ENCODE measurements around the gene PFKP.

Gene PFKP

GRCh38 chr10:3054183-3054850 is 13.0 kb upstream of the PFKP start:
- Histone ChIP-seq H3K27me3 (no peaks in the 10 kb centered on the region), H3K9me3 (no peaks in the 10 kb centered on the region), H3K4me3 (no peak overlapping the region), H3K36me3 (no peaks in the 10 kb centered on the region), H3K4me1 (peaks cover 0 to 5% (median 2%) of the 10 kb centered on the region in 4 donors), H3K27ac (peak overlapping the region in 1 of 2 donors; percentile 11)
- intact Hi-C loops (cut with DNase I; ENCODE audit: low total_unique reads) = no loop called here
- no peak for DNase-seq
- TF ChIP-seq, protein P1, sequence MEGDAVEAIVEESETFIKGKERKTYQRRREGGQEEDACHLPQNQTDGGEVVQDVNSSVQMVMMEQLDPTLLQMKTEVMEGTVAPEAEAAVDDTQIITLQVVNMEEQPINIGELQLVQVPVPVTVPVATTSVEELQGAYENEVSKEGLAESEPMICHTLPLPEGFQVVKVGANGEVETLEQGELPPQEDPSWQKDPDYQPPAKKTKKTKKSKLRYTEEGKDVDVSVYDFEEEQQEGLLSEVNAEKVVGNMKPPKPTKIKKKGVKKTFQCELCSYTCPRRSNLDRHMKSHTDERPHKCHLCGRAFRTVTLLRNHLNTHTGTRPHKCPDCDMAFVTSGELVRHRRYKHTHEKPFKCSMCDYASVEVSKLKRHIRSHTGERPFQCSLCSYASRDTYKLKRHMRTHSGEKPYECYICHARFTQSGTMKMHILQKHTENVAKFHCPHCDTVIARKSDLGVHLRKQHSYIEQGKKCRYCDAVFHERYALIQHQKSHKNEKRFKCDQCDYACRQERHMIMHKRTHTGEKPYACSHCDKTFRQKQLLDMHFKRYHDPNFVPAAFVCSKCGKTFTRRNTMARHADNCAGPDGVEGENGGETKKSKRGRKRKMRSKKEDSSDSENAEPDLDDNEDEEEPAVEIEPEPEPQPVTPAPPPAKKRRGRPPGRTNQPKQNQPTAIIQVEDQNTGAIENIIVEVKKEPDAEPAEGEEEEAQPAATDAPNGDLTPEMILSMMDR (IDR thresholded peaks at IDR 0.05) = no peak

DNA sequence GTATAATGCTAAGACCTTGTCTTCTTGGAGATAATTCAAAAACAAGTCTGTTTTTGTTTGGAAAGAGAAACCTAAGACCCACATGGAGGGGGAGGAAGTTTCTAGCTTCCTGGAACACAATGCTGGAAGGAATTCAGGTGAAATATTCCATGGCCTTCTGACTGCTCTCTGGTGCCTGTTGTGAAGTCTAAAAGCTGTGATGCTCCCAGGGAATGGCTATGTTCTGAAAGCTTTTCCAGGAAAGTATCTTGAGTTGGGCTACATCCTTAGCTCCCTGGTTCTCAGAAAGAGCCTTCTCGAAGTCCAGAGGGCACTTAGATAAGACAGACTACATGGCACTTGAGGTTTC is 12.5 kb upstream of the PFKP start:
- Histone ChIP-seq H3K36me3 (no peaks in the 10 kb centered on the region), H3K27me3 (no peaks in the 10 kb centered on the region), H3K4me1 (peaks cover 0 to 5% (median 0%) of the 10 kb centered on the region in 4 donors), H3K9me3 (no peaks in the 10 kb centered on the region), H3K4me3 (no peak overlapping the region), H3K27ac (peak overlapping the region in 1 of 2 donors; percentile 11)
- TF ChIP-seq, protein P1 (IDR thresholded peaks at IDR 0.05) = no peak
- intact Hi-C loops (cut with DNase I; ENCODE audit: low total_unique reads) = no loop called here
- no peak for DNase-seq

DNA sequence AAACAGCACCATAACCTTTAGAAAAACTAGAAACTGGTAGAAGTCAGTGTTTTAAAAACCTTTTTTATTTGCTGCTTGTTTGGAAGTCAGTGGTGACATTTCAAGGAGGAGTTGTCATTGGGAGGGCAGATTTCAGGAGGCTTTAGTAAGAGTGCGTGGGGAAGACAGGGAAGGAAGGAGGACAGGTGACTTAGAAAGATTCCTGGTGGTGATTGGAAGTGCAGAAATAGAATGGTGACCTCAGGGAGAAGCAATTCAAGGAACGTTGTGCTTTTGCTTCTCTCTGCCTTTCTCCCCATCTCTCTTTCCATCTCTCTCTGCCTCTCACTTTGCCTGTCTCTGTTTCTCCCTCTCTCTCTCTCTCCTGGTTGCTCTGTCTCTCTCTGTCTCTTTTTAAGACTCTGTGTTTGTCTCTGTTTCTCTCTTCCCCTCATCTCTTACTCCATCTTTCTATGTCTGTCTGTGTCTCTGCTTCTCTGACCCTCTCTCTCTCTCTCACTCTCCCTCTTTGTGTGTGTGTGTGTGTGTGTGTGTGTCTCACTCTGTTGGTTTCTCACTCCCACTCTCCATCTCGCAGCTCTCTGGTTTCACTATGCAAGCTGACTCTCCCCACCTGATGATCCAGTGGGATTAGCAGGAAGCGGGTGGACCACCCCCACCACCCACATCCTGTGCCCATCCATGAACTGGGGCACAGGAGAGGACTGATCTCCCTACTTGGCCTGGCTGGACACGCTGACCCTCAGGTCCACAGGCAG is 10.9 kb upstream of the PFKP start:
- intact Hi-C loops (cut with DNase I; ENCODE audit: low total_unique reads) = no loop called here
- no peak for DNase-seq

GRCh38 chr10:3057946-3058345 is 9.4 kb upstream of the PFKP start:
- TF ChIP-seq, protein P1 (IDR thresholded peaks at IDR 0.05) = no peak
- Histone ChIP-seq H3K27me3 (no peaks in the 10 kb centered on the region), H3K36me3 (no peaks in the 10 kb centered on the region), H3K27ac (no peak overlapping the region), H3K4me1 (peaks cover 0 to 5% (median 0%) of the 10 kb centered on the region in 4 donors), H3K9me3 (no peaks in the 10 kb centered on the region), H3K4me3 (no peak overlapping the region)
- intact Hi-C loops (cut with DNase I; ENCODE audit: low total_unique reads) = no loop called here
- no peak for DNase-seq

More for the DNA sequence above, 10.9 kb upstream of the PFKP start:
- TF ChIP-seq, protein P1 (IDR thresholded peaks at IDR 0.05) = no peak
- Histone ChIP-seq H3K4me3 (no peak overlapping the region), H3K4me1 (peaks cover 0 to 5% (median 0%) of the 10 kb centered on the region in 4 donors), H3K36me3 (no peaks in the 10 kb centered on the region), H3K27me3 (no peaks in the 10 kb centered on the region), H3K27ac (no peak overlapping the region), H3K9me3 (no peaks in the 10 kb centered on the region)

- intact Hi-C loops (cut with DNase I; ENCODE audit: low total_unique reads) = no loop called here
- no peak overlapping the region for H3K27ac ChIP-seq
- no peaks in the 10 kb centered on the region for H3K36me3 ChIP-seq
- no peaks in the 10 kb centered on the region for H3K27me3 ChIP-seq
- TF ChIP-seq, protein P1 (IDR thresholded peaks at IDR 0.05) = no peak
- DNase-seq = no peak
- no peaks in the 10 kb centered on the region for H3K4me1 ChIP-seq
- no peak overlapping the region for H3K4me3 ChIP-seq
- no peaks in the 10 kb centered on the region for H3K9me3 ChIP-seq
These were observed 7.4 kb upstream of the PFKP start for GRCh38 chr10:3059974-3060373.

Data from tibial artery (tissue), 4 donors.